Right cardiac atrium (tissue), 5 donors: ENCODE measurements around the gene RAB15. TPM values are rescaled to one million over a fixed set of nuclear protein-coding genes. Genes with fewer than 3 reads are reported as not detected.

Experiments
- polyA plus RNA-seq: library from polyadenylated mRNA; stranded (reverse); fragments of 200-250 nt; gene quantifications from one replicate; pipeline ENCODE4 v1.2.3, GENCODE V29; 2013
- total RNA-seq, 4 donors: library from RNA; stranded (reverse); fragmentation: NEBNext Ultra II Directional; extraction: Animal tissue kit (Norgen Biotek cat#: 25700); gene quantifications; one replicate each; pipeline ENCODE4 v1.2.1, GENCODE V29; 2021
- donor health status: healthy with polysubstance abuse.
- donor health status: DM: no; HTN: yes; CAD: no.
- donor health status: DM: no; HTN: no; CAD: no.
- donor health status: DM: no; HTN: yes; CAD: no; lungs with severe emphysema.
- donor health status: DM: yes; HTN: yes; CAD: no.

The RAB15 gene
- total and polyA plus RNA-seq, 5 donors = 12.7 to 48.1 (median 20.5) TPM

Other genes with a start within 250 kb of the RAB15 start
- 10 to 100 TPM; 79.4 to 96.5 (median 83.4) TPM for gene SPTB, start 92.4 kb downstream of the RAB15 start, total RNA-seq
- gene SPTB, start 92.4 kb downstream of the RAB15 start, polyA plus RNA-seq = 68.4 TPM
- 100 to 1,000 TPM in 1 of 4 donors, 10 to 100 TPM in 3; 78.6 to 114 (median 92.7) TPM for gene CHURC1, start 57.9 kb downstream of the RAB15 start, total RNA-seq
- gene CHURC1, start 57.9 kb downstream of the RAB15 start, polyA plus RNA-seq = 55.5 TPM
- gene GPX2, start 29.6 kb downstream of the RAB15 start, total RNA-seq = not detected
- 0.23 TPM for gene GPX2, start 29.6 kb downstream of the RAB15 start, polyA plus RNA-seq
- gene FNTB, start 14.6 kb upstream of the RAB15 start, total RNA-seq = 10 to 100 TPM; 10.6 to 20.7 (median 15.3) TPM
- 14.9 TPM for gene FNTB, start 14.6 kb upstream of the RAB15 start, polyA plus RNA-seq
- gene MAX, start 130.2 kb upstream of the RAB15 start, total RNA-seq = 100 to 1,000 TPM in 3 of 4 donors, 10 to 100 TPM in 1; 93.6 to 117 (median 115) TPM
- gene MAX, start 130.2 kb upstream of the RAB15 start, polyA plus RNA-seq = 56.3 TPM